B cell (primary cell): Measurements from ENCODE around the gene TGFBR2. TPM values are rescaled to one million over a fixed set of nuclear protein-coding genes. Genes with fewer than 3 reads are reported as not detected.

Source experiments
- ATAC-seq: fragments of 200-7000 bp; cut with Tn5 transposase; one replicate; pipeline ENCODE4 v1.10.0; 2021; ENCODE audit warnings: low read depth, mild to moderate bottlenecking, moderate number of reproducible peaks, moderate library complexity
- CTCF ChIA-PET: fragments of 350-600 bp; sonication (Branson Sonifier 250); formaldehyde crosslinking; loops from one replicate; lab custom pipeline; 2021; ENCODE audit warnings: antibody characterized with exemption, inconsistent platforms; lab: Charles Lee
- POLR2A ChIA-PET: fragments of 350-600 bp; sonication (Branson Sonifier 250); formaldehyde crosslinking; loops from one replicate; lab custom pipeline; 2021; ENCODE audit warnings: antibody characterized with exemption; lab: Charles Lee
- DNase-seq: peaks from one replicate; pipeline ENCODE4 v3.0.0; 2013
- H2AFZ ChIP-seq: 2 replicates; pipeline ENCODE4 v1.6.1; 2012; ENCODE audit warnings: mild to moderate bottlenecking, low read depth, low read length; ENCODE audit not compliant: insufficient read depth, poor library complexity, severe bottlenecking
- H3K27ac ChIP-seq, 2 donors: 1 replicate in 1 of 2; 2 replicates in 1 of 2; pipeline ENCODE4 v1.5.1; 2012 to 2013; ENCODE audit warnings: low read length in 2 of 2, mild to moderate bottlenecking in 2 of 2, moderate library complexity in 1 of 2
- H3K27me3 ChIP-seq, 4 experiments: fragments of 200-600 bp in 1 of 4; sonication (generic) in 1 of 4; replicated peaks in 1 of 4; 1 replicate in 2 of 4; 2 replicates in 2 of 4; pipeline versions ENCODE4 v1.6.1 to v1.7.0; 2013 to 2016; ENCODE audit warnings: low read length in 3 of 4, mild to moderate bottlenecking in 2 of 4, mixed read lengths in 1 of 4, moderate library complexity in 1 of 4; ENCODE audit not compliant: insufficient read depth in 4 of 4, control insufficient read depth in 3 of 4; ENCODE audit errors: control extremely low read depth in 1 of 4
- H3K36me3 ChIP-seq, 2 experiments: replicated peaks in 1 of 2; 1 replicate in 1 of 2; 2 replicates in 1 of 2; pipeline versions ENCODE4 v1.6.1 to v1.7.1; 2013; ENCODE audit warnings: low read length in 1 of 2; ENCODE audit not compliant: insufficient read depth in 2 of 2, control insufficient read depth in 1 of 2; ENCODE audit errors: control extremely low read depth in 1 of 2, extremely low read depth in 1 of 2
- H3K4me1 ChIP-seq, 2 donors: fragments of 200-600 bp in 1 of 2; sonication (generic) in 1 of 2; 1 replicate in 1 of 2; 2 replicates in 1 of 2; pipeline versions ENCODE4 v1.5.1 to v1.6.1; 2013 to 2017; ENCODE audit warnings: low read length in 2 of 2; ENCODE audit not compliant: control insufficient read depth in 2 of 2, insufficient read depth in 2 of 2
- H3K4me2 ChIP-seq: replicated peaks from 2 replicates; pipeline ENCODE3; 2012; ENCODE audit warnings: mild to moderate bottlenecking, low read depth, low read length; ENCODE audit not compliant: poor library complexity, severe bottlenecking
- H3K4me3 ChIP-seq, 5 experiments: fragments of 200-600 bp in 1 of 5; sonication (generic) in 1 of 5; 1 replicate in 3 of 5; 2 replicates in 2 of 5; pipeline versions ENCODE4 v1.5.1 to v1.7.0; 2011 to 2016; ENCODE audit warnings: low read length in 4 of 5, mild to moderate bottlenecking in 4 of 5, low read depth in 2 of 5, control low read depth in 1 of 5, moderate library complexity in 1 of 5; ENCODE audit not compliant: insufficient read depth in 1 of 5; ENCODE audit errors: control extremely low read depth in 1 of 5, extremely low read depth in 1 of 5
- H3K79me2 ChIP-seq: fragments of 200-600 bp; sonication (generic); one replicate; pipeline ENCODE4 v1.6.0; 2016; ENCODE audit warnings: low read length; ENCODE audit not compliant: control insufficient read depth, insufficient read depth
- H3K9ac ChIP-seq: fragments of 200-600 bp; sonication (generic); 2 replicates; pipeline ENCODE4 v1.6.1; 2017; ENCODE audit warnings: mild to moderate bottlenecking, low read length, moderate library complexity
- H3K9me3 ChIP-seq, 3 donors: one replicate each; pipeline versions ENCODE4 v1.6.1 to v1.7.1; 2013; ENCODE audit warnings: low read length in 2 of 3; ENCODE audit not compliant: control insufficient read depth in 2 of 3, insufficient read depth in 1 of 3; ENCODE audit errors: control extremely low read depth in 1 of 3
- H4K20me1 ChIP-seq: 2 replicates; pipeline ENCODE4 v1.6.0; 2012; ENCODE audit warnings: mild to moderate bottlenecking, low read length; ENCODE audit not compliant: insufficient read depth, control insufficient read depth, poor library complexity, severe bottlenecking
- H3K27ac Mint-ChIP-seq: one replicate; pipeline ENCODE4 v1.8.0; 2021; ENCODE audit warnings: mixed read lengths
- H3K27me3 Mint-ChIP-seq: one replicate; pipeline ENCODE4 v1.8.0; 2021; ENCODE audit warnings: mixed read lengths
- H3K4me1 Mint-ChIP-seq: one replicate; pipeline ENCODE4 v1.8.0; 2021; ENCODE audit warnings: mixed read lengths
- H3K4me3 Mint-ChIP-seq: one replicate; pipeline ENCODE4 v1.8.0; 2021; ENCODE audit warnings: mixed read lengths
- H3K9me3 Mint-ChIP-seq: one replicate; pipeline ENCODE4 v1.8.0; 2022; ENCODE audit warnings: mixed read lengths; ENCODE audit not compliant: insufficient read depth
- CTCF ChIP-seq: fragments of 200-600 bp; IDR thresholded peaks from one replicate; pipeline ENCODE4 v1.8.0; 2022; ENCODE audit warnings: antibody characterized with exemption, mild to moderate bottlenecking
- EZH2 ChIP-seq: IDR thresholded peaks from 2 replicates; pipeline ENCODE4 v1.6.1; 2012; ENCODE audit warnings: borderline replicate concordance, low read depth, mild to moderate bottlenecking, moderate library complexity, low read length; ENCODE audit not compliant: insufficient read depth, poor library complexity, severe bottlenecking
- WGBS: methylation state at CpG from one replicate; pipeline ENCODE4 v1.1.5; 2013; ENCODE audit warnings: missing lambda C conversion rate; ENCODE audit not compliant: insufficient coverage; 5-methylcytosine and 5-hydroxymethylcytosine counted together
- intact Hi-C: fragments of 100-400 bp; cut with micrococcal nuclease; formaldehyde crosslinking; loops from one replicate; pipeline ENCODE4 v1.10.0; 2022
- polyA plus RNA-seq: library from polyadenylated mRNA; depleted of rRNA; stranded (reverse); fragments of >200 nt; gene quantifications from 2 replicates; pipeline ENCODE4 v1.2.3, GENCODE V29; 2012
- total RNA-seq, 2 donors: library from RNA; stranded (reverse); fragments of 120-200 nt in 1 of 2; gene quantifications; 1 replicate in 1 of 2; 2 replicates in 1 of 2; pipeline versions ENCODE4 v1.2.3 to v1.2.4, GENCODE V29; 2013 to 2022

Gene TGFBR2
- total and polyA plus RNA-seq, 2 donors (not counting 1 experiment from before 2014, with no cell fraction given): 68.7 to 189 TPM

GRCh38 chr3:30605706-30606300, 598 bp upstream of the TGFBR2 start:
- Histone ChIP-seq H4K20me1 (no peaks in the 10 kb centered on the region), H3K36me3 (no peaks in the 10 kb centered on the region), H3K4me3 (peak overlapping the region; percentile 56 to 98 (median 93)), H3K27ac (peak overlapping the region; percentile 94 to 95), H3K9me3 (peaks cover 0 to 4% (median 0%) of the 10 kb centered on the region in 3 donors), H3K27me3 (no peaks in the 10 kb centered on the region), H3K79me2 (peaks cover 70% of the 10 kb centered on the region), H3K4me1 (peaks cover 60 to 70% of the 10 kb centered on the region in 2 donors), H3K9ac (peak overlapping the region; percentile 98), H2AFZ (peak overlapping the region; percentile 74), H3K4me2 (peak overlapping the region; percentile 90)
- CTCF ChIA-PET: interaction anchor here (0.6 to 3.9 kb wide), 13 partner anchors 15 to 408 kb away, joined by 3 to 17 read pairs (median 4); no protein-coding TSS in a partner anchor
- 35% methylated on average over 3 of the region's 10 CpGs for WGBS
- Mint-ChIP-seq H3K9me3 (no peaks in the 10 kb centered on the region), H3K4me1 (peaks cover 72% of the 10 kb centered on the region), H3K4me3 (peak overlapping the region; percentile 91), H3K27me3 (no peaks in the 10 kb centered on the region), H3K27ac (peak overlapping the region; percentile 90)
- DNase-seq: no peak
- POLR2A ChIA-PET: interaction anchor here (0.6 to 2.4 kb wide), 7 partner anchors 11 to 103 kb away, joined by 3 to 11 read pairs (median 4); no protein-coding TSS in a partner anchor
- TF ChIP-seq EZH2: no peak
- no peak for TF ChIP-seq CTCF
- no peak for ATAC-seq
- intact Hi-C loops: loop anchor here (1.0 to 10.0 kb wide), 11 partner anchors 18 to 619 kb away; no protein-coding TSS in a partner anchor
